Measurements from ENCODE around the gene ZFP36L1. TPM values are rescaled to one million over a fixed set of nuclear protein-coding genes. Genes with fewer than 3 reads are reported as not detected.
A peak's percentile ranks its signal among the peaks of the same experiment; 100 is the strongest.
"Not testable (repeated sequence)": the region's sequence is repeated elsewhere in the genome, so short reads cannot be mapped to it uniquely, and the experiment has no call there.

Gene ZFP36L1
- total and polyA plus RNA-seq, 2 experiments from 2014 or later = 219 to 1,327 TPM

DNA sequence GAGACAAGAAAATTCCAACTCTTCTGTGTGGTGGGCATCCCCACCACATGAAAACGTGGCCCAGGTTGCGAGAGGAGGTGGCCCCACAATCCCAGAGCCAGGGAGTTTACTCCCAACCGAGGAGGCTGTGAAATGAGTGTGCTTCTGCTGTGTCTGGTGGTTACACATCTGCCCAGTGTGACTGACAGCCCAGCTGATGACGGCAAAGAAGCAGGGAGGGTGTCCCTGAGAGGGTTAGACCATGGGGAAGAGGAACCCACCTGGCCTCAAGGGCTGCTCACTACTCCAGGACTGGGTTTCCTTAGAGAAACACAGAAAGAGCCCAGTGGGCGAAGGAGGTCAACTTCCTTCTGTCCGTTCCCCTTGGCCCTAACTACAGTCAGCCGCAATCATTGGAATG, 24.6 kb downstream of the ZFP36L1 start:
- no peaks in the 10 kb centered on the region for H3K9me3 ChIP-seq (ENCODE audit: low read depth)
- no peaks in the 10 kb centered on the region for H3K27me3 ChIP-seq
- peaks cover 12% of the 10 kb centered on the region for H3K4me1 ChIP-seq (ENCODE audit: low read depth)
- H3K27ac ChIP-seq = no peak overlapping the region
- DNase-seq (ENCODE audit: low read depth in 1 of 2, low spot score in 1 of 2) = no peak
- no peak overlapping the region for H3K4me3 ChIP-seq
- TF ChIP-seq, protein P1, sequence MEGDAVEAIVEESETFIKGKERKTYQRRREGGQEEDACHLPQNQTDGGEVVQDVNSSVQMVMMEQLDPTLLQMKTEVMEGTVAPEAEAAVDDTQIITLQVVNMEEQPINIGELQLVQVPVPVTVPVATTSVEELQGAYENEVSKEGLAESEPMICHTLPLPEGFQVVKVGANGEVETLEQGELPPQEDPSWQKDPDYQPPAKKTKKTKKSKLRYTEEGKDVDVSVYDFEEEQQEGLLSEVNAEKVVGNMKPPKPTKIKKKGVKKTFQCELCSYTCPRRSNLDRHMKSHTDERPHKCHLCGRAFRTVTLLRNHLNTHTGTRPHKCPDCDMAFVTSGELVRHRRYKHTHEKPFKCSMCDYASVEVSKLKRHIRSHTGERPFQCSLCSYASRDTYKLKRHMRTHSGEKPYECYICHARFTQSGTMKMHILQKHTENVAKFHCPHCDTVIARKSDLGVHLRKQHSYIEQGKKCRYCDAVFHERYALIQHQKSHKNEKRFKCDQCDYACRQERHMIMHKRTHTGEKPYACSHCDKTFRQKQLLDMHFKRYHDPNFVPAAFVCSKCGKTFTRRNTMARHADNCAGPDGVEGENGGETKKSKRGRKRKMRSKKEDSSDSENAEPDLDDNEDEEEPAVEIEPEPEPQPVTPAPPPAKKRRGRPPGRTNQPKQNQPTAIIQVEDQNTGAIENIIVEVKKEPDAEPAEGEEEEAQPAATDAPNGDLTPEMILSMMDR (IDR thresholded peaks at IDR 0.05; ENCODE audit: low read depth, low read length) = no peak
- H3K36me3 ChIP-seq = no peaks in the 10 kb centered on the region

DNA sequence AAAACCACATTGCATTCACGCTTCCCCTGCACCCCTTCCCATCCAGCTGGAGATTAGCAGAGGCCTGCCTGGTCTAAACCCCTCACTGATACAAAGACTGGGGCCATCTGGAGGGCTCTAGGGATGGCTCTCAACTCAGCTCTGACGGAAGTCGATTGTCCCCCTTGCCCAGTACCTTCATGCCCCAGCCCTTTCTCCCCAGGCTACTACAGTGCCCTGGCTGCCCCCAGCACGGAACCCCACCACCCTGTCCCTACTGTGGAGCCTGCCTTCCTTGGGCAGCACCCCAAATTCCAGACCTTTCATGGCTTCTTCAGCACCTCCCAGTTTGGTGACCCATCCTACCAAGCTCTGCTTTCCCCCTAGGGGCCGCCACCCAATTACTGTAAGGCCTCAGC, 25.6 kb downstream of the ZFP36L1 start:
- TF ChIP-seq, protein P1 (IDR thresholded peaks at IDR 0.05; ENCODE audit: low read depth, low read length) = no peak
- Histone ChIP-seq H3K27ac (no peak overlapping the region), H3K27me3 (no peaks in the 10 kb centered on the region), H3K9me3 (ENCODE audit: low read depth) (no peaks in the 10 kb centered on the region), H3K36me3 (no peaks in the 10 kb centered on the region), H3K4me1 (ENCODE audit: low read depth) (peaks cover 23% of the 10 kb centered on the region), H3K4me3 (no peak overlapping the region)
- no peak for DNase-seq (ENCODE audit: low read depth in 1 of 2, low spot score in 1 of 2)

GRCh38 chr14:68766299-68767247, 26.3 kb downstream of the ZFP36L1 start:
- no peak for DNase-seq (ENCODE audit: low read depth in 1 of 2, low spot score in 1 of 2)
- no peaks in the 10 kb centered on the region for H3K9me3 ChIP-seq (ENCODE audit: low read depth)
- H3K27ac ChIP-seq = no peak overlapping the region
- no peaks in the 10 kb centered on the region for H3K36me3 ChIP-seq
- H3K4me1 ChIP-seq (ENCODE audit: low read depth) = peaks cover 21% of the 10 kb centered on the region
- no peak overlapping the region for H3K4me3 ChIP-seq
- no peaks in the 10 kb centered on the region for H3K27me3 ChIP-seq
- TF ChIP-seq, protein P1 (IDR thresholded peaks at IDR 0.05; ENCODE audit: low read depth, low read length) = no peak

GRCh38 chr14:68763843-68764242, 29.0 kb downstream of the ZFP36L1 start:
- H3K36me3 ChIP-seq; H3K27me3 ChIP-seq; H3K9me3 ChIP-seq (ENCODE audit: low read depth); DNase-seq (ENCODE audit: low read depth in 1 of 2, low spot score in 1 of 2); H3K4me3 ChIP-seq: not testable (repeated sequence)
- peak overlapping the region; percentile 81 for H3K27ac ChIP-seq
- peaks cover 44% of the 10 kb centered on the region for H3K4me1 ChIP-seq (ENCODE audit: low read depth)

GRCh38 chr14:68762953-68763764, 29.7 kb downstream of the ZFP36L1 start:
- Histone ChIP-seq H3K9me3 (ENCODE audit: low read depth) (no peaks in the 10 kb centered on the region), H3K4me1 (ENCODE audit: low read depth) (peaks cover 51% of the 10 kb centered on the region), H3K27ac (peak overlapping the region; percentile 81), H3K36me3 (no peaks in the 10 kb centered on the region), H3K27me3 (no peaks in the 10 kb centered on the region), H3K4me3 (no peak overlapping the region)
- peak; percentile 87 to 93 for DNase-seq (ENCODE audit: low read depth in 1 of 2, low spot score in 1 of 2)
- TF ChIP-seq, protein P1 (IDR thresholded peaks at IDR 0.05; ENCODE audit: low read depth, low read length) = no peak
